CD14-positive monocyte (primary cell): Measurements from ENCODE around the gene ATP1A3. TPM values are rescaled to one million over a fixed set of nuclear protein-coding genes. Genes with fewer than 3 reads are reported as not detected.

ENCODE experiments used
- DNase-seq, 3 donors: peaks; one replicate each; pipeline ENCODE4 v3.0.0-alpha.2; 2011 to 2022
- H2AFZ ChIP-seq: 2 replicates; pipeline ENCODE4 v1.6.0; 2012; ENCODE audit warnings: mild to moderate bottlenecking, low read depth, low read length, inconsistent platforms; ENCODE audit not compliant: insufficient read depth, poor library complexity, severe bottlenecking
- H3K27ac ChIP-seq, 2 donors: 1 replicate in 1 of 2; 2 replicates in 1 of 2; pipeline ENCODE4 v1.5.1; 2012 to 2013; ENCODE audit warnings: low read length in 2 of 2, control low read depth in 1 of 2, inconsistent platforms in 1 of 2, low read depth in 1 of 2, mild to moderate bottlenecking in 1 of 2
- H3K27me3 ChIP-seq, 2 donors: one replicate each; pipeline versions ENCODE4 v1.6.0 to v1.6.1; 2011 to 2013; ENCODE audit warnings: low read length in 2 of 2; ENCODE audit not compliant: control insufficient read depth in 2 of 2, insufficient read depth in 2 of 2
- H3K36me3 ChIP-seq, 2 donors: replicated peaks in 1 of 2; 1 replicate in 1 of 2; 2 replicates in 1 of 2; pipeline versions ENCODE4 v1.5.1 to v1.6.1; 2012 to 2013; ENCODE audit warnings: low read length in 2 of 2, control low read depth in 1 of 2, inconsistent platforms in 1 of 2, mild to moderate bottlenecking in 1 of 2; ENCODE audit not compliant: insufficient read depth in 2 of 2, control insufficient read depth in 1 of 2
- H3K4me1 ChIP-seq, 2 donors: 1 replicate in 1 of 2; 2 replicates in 1 of 2; pipeline versions ENCODE4 v1.5.1 to v1.6.1; 2012 to 2013; ENCODE audit warnings: low read length in 2 of 2, control low read depth in 1 of 2, inconsistent platforms in 1 of 2, mild to moderate bottlenecking in 1 of 2, moderate library complexity in 1 of 2; ENCODE audit not compliant: insufficient read depth in 2 of 2, control insufficient read depth in 1 of 2
- H3K4me2 ChIP-seq: replicated peaks from 2 replicates; pipeline ENCODE3; 2012; ENCODE audit warnings: low read length, moderate library complexity, mild to moderate bottlenecking; ENCODE audit not compliant: poor library complexity, severe bottlenecking; ENCODE audit errors: extremely low read depth
- H3K4me3 ChIP-seq, 3 experiments: fragments of 200-600 bp in 1 of 3; sonication (generic) in 1 of 3; replicated peaks in 1 of 3; 1 replicate in 2 of 3; 2 replicates in 1 of 3; pipeline ENCODE4 v1.5.1; 2011 to 2013; ENCODE audit warnings: low read length in 3 of 3, mild to moderate bottlenecking in 3 of 3, control low read depth in 2 of 3, low read depth in 2 of 3, inconsistent platforms in 1 of 3, moderate library complexity in 1 of 3
- H3K79me2 ChIP-seq: 2 replicates; pipeline ENCODE4 v1.6.0; 2012; ENCODE audit warnings: mild to moderate bottlenecking, control low read depth, inconsistent platforms, low read length, moderate library complexity; ENCODE audit not compliant: insufficient read depth
- H3K9ac ChIP-seq: 2 replicates; pipeline ENCODE4 v1.6.0; 2017; ENCODE audit warnings: low read length, mild to moderate bottlenecking; ENCODE audit not compliant: insufficient read depth, poor library complexity, severe bottlenecking
- H3K9me3 ChIP-seq, 2 donors: replicated peaks in 1 of 2; 1 replicate in 1 of 2; 2 replicates in 1 of 2; pipeline versions ENCODE4 v1.5.1 to v1.6.1; 2012 to 2013; ENCODE audit warnings: low read length in 2 of 2, control low read depth in 1 of 2; ENCODE audit not compliant: control insufficient read depth in 1 of 2, insufficient read depth in 1 of 2
- H4K20me1 ChIP-seq: 2 replicates; pipeline ENCODE4 v1.6.0; 2012; ENCODE audit warnings: mild to moderate bottlenecking, low read length, control low read depth, moderate library complexity; ENCODE audit not compliant: insufficient read depth
- H3K27ac Mint-ChIP-seq, 7 donors: one replicate each; pipeline ENCODE4 v1.8.0; 2020; ENCODE audit warnings: mild to moderate bottlenecking in 7 of 7, mixed read lengths in 7 of 7, moderate library complexity in 6 of 7, inconsistent platforms in 2 of 7
- H3K27me3 Mint-ChIP-seq, 3 donors: one replicate each; pipeline ENCODE4 v1.8.0; 2021 to 2022; ENCODE audit warnings: low read depth in 3 of 3, mild to moderate bottlenecking in 3 of 3, mixed read lengths in 3 of 3, moderate library complexity in 3 of 3, inconsistent platforms in 1 of 3
- H3K36me3 Mint-ChIP-seq, 2 donors: one replicate each; pipeline ENCODE4 v1.8.0; 2020; ENCODE audit warnings: mixed read lengths in 2 of 2, inconsistent platforms in 1 of 2, mild to moderate bottlenecking in 1 of 2
- H3K4me1 Mint-ChIP-seq: one replicate; pipeline ENCODE4 v1.8.0; 2020; ENCODE audit warnings: mild to moderate bottlenecking, mixed read lengths
- H3K4me3 Mint-ChIP-seq, 2 donors: one replicate each; pipeline ENCODE4 v1.8.0; 2020; ENCODE audit warnings: mild to moderate bottlenecking in 2 of 2, mixed read lengths in 2 of 2, moderate library complexity in 1 of 2
- H3K9me3 Mint-ChIP-seq, 7 donors: one replicate each; pipeline ENCODE4 v1.8.0; 2020 to 2022; ENCODE audit warnings: mixed read lengths in 7 of 7, mild to moderate bottlenecking in 6 of 7, moderate library complexity in 6 of 7, inconsistent platforms in 2 of 7
- WGBS: methylation state at CpG from one replicate; pipeline ENCODE4 v1.1.5; 2013; ENCODE audit warnings: missing lambda C conversion rate; ENCODE audit not compliant: insufficient coverage; 5-methylcytosine and 5-hydroxymethylcytosine counted together
- intact Hi-C, 2 donors: fragments of 100-400 bp; cut with micrococcal nuclease; formaldehyde crosslinking; loops; one replicate each; pipeline versions ENCODE4 v1.15.0 to v1.15.1; 2023
- polyA plus RNA-seq, 3 donors: library from polyadenylated mRNA; depleted of rRNA in 1 of 3; unstranded in 2 of 3; stranded (reverse) in 1 of 3; fragments of 300-500 nt in 2 of 3; fragments of >200 nt in 1 of 3; fragmentation: Illumina TruSeq in 2 of 3; gene quantifications; 1 replicate in 2 of 3; 2 replicates in 1 of 3; pipeline ENCODE4 v1.2.3, GENCODE V29; 2012 to 2021
- TF ChIP-seq, protein P1 (sequence below): fragments of 200-600 bp; IDR thresholded peaks from one replicate; pipeline ENCODE4 v1.8.0; 2022; ENCODE audit warnings: antibody characterized with exemption, mild to moderate bottlenecking

The ATP1A3 gene
- polyA plus RNA-seq, 3 donors = 0.07 to 0.10 TPM; not detected in 1

DNA sequence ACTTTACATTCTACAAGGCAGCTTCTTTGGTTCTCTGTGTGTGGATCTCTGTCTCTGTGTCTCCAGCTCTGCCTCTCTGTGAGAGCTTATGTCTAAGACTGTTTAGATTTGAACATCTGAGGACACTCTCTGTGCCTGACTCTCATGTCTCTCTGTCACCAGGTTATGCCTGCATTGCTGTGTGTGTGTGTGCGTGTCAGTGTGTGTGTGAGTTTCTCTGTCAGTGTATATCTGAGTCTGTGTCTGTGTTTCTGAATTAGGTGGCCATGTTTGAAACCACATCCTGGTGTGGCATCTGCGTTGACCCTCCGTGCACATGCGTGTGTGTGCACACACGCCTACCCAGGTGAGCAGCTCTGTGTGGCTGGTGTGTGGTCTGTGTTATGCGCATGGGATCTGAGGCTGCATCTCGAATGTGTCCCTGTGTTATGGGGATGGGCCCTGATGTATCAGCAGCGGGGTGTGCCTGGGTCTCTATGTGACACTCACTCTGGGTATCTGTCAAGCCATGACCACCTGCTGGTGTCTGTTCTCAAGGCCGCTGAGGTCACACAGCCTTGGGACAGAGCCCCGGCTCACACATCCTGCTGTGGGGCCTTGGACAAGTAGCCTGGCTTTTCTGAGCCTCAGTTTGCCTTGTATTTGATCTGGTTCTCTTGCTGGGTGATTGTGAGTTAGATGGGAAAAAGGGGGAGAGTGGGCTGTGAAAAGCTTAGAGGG is 6.7 kb downstream of the ATP1A3 start:
- no peak overlapping the region for H3K9ac ChIP-seq
- H3K4me1 Mint-ChIP-seq = no peaks in the 10 kb centered on the region
- H3K36me3 ChIP-seq = no peaks in the 10 kb centered on the region
- no peak for DNase-seq
- no peaks in the 10 kb centered on the region for H4K20me1 ChIP-seq
- H3K27ac Mint-ChIP-seq = peak overlapping the region in 1 of 7 donors; percentile 4
- TF ChIP-seq, protein P1, sequence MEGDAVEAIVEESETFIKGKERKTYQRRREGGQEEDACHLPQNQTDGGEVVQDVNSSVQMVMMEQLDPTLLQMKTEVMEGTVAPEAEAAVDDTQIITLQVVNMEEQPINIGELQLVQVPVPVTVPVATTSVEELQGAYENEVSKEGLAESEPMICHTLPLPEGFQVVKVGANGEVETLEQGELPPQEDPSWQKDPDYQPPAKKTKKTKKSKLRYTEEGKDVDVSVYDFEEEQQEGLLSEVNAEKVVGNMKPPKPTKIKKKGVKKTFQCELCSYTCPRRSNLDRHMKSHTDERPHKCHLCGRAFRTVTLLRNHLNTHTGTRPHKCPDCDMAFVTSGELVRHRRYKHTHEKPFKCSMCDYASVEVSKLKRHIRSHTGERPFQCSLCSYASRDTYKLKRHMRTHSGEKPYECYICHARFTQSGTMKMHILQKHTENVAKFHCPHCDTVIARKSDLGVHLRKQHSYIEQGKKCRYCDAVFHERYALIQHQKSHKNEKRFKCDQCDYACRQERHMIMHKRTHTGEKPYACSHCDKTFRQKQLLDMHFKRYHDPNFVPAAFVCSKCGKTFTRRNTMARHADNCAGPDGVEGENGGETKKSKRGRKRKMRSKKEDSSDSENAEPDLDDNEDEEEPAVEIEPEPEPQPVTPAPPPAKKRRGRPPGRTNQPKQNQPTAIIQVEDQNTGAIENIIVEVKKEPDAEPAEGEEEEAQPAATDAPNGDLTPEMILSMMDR = no peak
- H3K4me3 ChIP-seq = no peak overlapping the region
- H3K9me3 Mint-ChIP-seq = no peaks in the 10 kb centered on the region
- no peak overlapping the region for H3K4me3 Mint-ChIP-seq
- H3K27ac ChIP-seq = no peak overlapping the region
- peaks cover 0 to under 1% of the 10 kb centered on the region in 2 donors for H3K27me3 ChIP-seq
- intact Hi-C loops = no loop called here
- no peak overlapping the region for H3K4me2 ChIP-seq
- no peaks in the 10 kb centered on the region for H3K79me2 ChIP-seq
- peaks cover 0 to 5% (median 0%) of the 10 kb centered on the region in 3 donors for H3K27me3 Mint-ChIP-seq
- H3K36me3 Mint-ChIP-seq = no peaks in the 10 kb centered on the region
- WGBS = 100% methylated on average over 6 of the region's 10 CpGs
- H2AFZ ChIP-seq = no peak overlapping the region
- H3K4me1 ChIP-seq = no peaks in the 10 kb centered on the region
- H3K9me3 ChIP-seq = no peaks in the 10 kb centered on the region

DNA sequence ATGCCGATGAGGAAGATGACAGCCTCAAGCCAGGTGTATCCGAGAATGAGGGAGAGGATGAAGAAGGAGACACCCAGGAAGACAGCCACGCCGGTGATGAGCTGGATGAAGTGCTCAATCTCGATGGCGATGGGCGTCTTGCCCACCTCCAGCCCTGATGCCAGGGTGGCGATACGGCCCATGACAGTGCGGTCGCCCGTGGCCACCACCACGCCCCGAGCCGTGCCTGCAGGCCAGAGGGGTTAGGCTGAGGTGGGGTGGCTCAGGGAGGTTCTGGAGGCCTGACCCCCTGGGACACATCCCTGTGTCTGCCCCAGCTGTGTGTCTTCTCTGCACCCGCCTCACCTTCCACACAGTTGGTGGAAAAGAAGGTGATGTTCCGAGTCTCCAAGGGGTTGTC is 9.1 kb downstream of the ATP1A3 start:
- Mint-ChIP-seq H3K27me3 (no peaks in the 10 kb centered on the region), H3K36me3 (no peaks in the 10 kb centered on the region), H3K4me3 (no peak overlapping the region), H3K27ac (no peak overlapping the region), H3K4me1 (no peaks in the 10 kb centered on the region), H3K9me3 (no peaks in the 10 kb centered on the region)
- no peaks in the 10 kb centered on the region for H3K4me1 ChIP-seq
- intact Hi-C loops = no loop called here
- H3K9me3 ChIP-seq = no peaks in the 10 kb centered on the region
- H3K4me3 ChIP-seq = no peak overlapping the region
- no peak overlapping the region for H3K9ac ChIP-seq
- H3K36me3 ChIP-seq = no peaks in the 10 kb centered on the region
- no peak overlapping the region for H2AFZ ChIP-seq
- no peaks in the 10 kb centered on the region for H4K20me1 ChIP-seq
- TF ChIP-seq, protein P1 = no peak
- H3K79me2 ChIP-seq = no peaks in the 10 kb centered on the region
- no peaks in the 10 kb centered on the region for H3K27me3 ChIP-seq
- DNase-seq = no peak
- no peak overlapping the region for H3K4me2 ChIP-seq
- no peak overlapping the region for H3K27ac ChIP-seq
- WGBS = 93% methylated on average over 9 of the region's 17 CpGs
